Neutrophil (primary cell): ENCODE measurements around the gene IVL.

Source experiments
- H3K27ac ChIP-seq: fragments of 200-600 bp; sonication (generic); 2 replicates; pipeline ENCODE4 v1.5.1; 2016; ENCODE audit warnings: mild to moderate bottlenecking, moderate library complexity
- H3K27me3 ChIP-seq: fragments of 200-600 bp; sonication (generic); 2 replicates; pipeline ENCODE4 v1.6.0; 2016; ENCODE audit warnings: mild to moderate bottlenecking
- H3K36me3 ChIP-seq: fragments of 200-600 bp; sonication (generic); 2 replicates; pipeline ENCODE4 v1.5.1; 2017
- H3K4me1 ChIP-seq, 2 experiments: fragments of 200-600 bp in 1 of 2; sonication (generic) in 1 of 2; 1 replicate in 1 of 2; 2 replicates in 1 of 2; pipeline versions ENCODE4 v1.5.1 to v1.6.1; 2013 to 2016; ENCODE audit warnings: low read depth in 1 of 2, low read length in 1 of 2, mild to moderate bottlenecking in 1 of 2, moderate library complexity in 1 of 2; ENCODE audit not compliant: control insufficient read depth in 1 of 2, insufficient read depth in 1 of 2
- H3K4me3 ChIP-seq, 2 experiments: fragments of 200-600 bp in 1 of 2; sonication (generic) in 1 of 2; 1 replicate in 1 of 2; 2 replicates in 1 of 2; pipeline ENCODE4 v1.5.1; 2013 to 2016; ENCODE audit warnings: low read depth in 1 of 2, low read length in 1 of 2, mild to moderate bottlenecking in 1 of 2, moderate library complexity in 1 of 2
- H3K9me3 ChIP-seq: fragments of 200-600 bp; sonication (generic); 2 replicates; pipeline ENCODE4 v1.5.1; 2016
- CTCF ChIP-seq: fragments of 200-600 bp; sonication (generic); IDR thresholded peaks from 2 replicates; pipeline ENCODE4 v1.5.1; 2016; ENCODE audit warnings: antibody characterized with exemption

Gene IVL

GRCh38 chr1:152957561-152957960 is 49.2 kb downstream of the IVL start:
- Histone ChIP-seq H3K4me1 (no peaks in the 10 kb centered on the region), H3K4me3 (no peak overlapping the region), H3K27ac (no peak overlapping the region), H3K9me3 (no peaks in the 10 kb centered on the region), H3K27me3 (peaks cover 3% of the 10 kb centered on the region), H3K36me3 (no peaks in the 10 kb centered on the region)
- TF ChIP-seq CTCF = no peak

- Histone ChIP-seq H3K9me3 (no peaks in the 10 kb centered on the region), H3K4me3 (no peak overlapping the region)
- TF ChIP-seq CTCF = no peak
Observed at GRCh38 chr1:152959273-152959672, 50.9 kb downstream of the IVL start.

GRCh38 chr1:152959801-152960451 is 51.6 kb downstream of the IVL start:
- Histone ChIP-seq H3K36me3 (no peaks in the 10 kb centered on the region), H3K27ac (no peak overlapping the region), H3K4me3 (no peak overlapping the region), H3K4me1 (no peaks in the 10 kb centered on the region), H3K27me3 (peaks cover 3% of the 10 kb centered on the region), H3K9me3 (no peaks in the 10 kb centered on the region)
- TF ChIP-seq CTCF = no peak

More at GRCh38 chr1:152959273-152959672, 50.9 kb downstream of the IVL start:
- peaks cover 3% of the 10 kb centered on the region for H3K27me3 ChIP-seq
- no peaks in the 10 kb centered on the region for H3K36me3 ChIP-seq
- H3K27ac ChIP-seq = no peak overlapping the region
- H3K4me1 ChIP-seq = no peaks in the 10 kb centered on the region

GRCh38 chr1:152960452-152961044 is 52.2 kb downstream of the IVL start:
- peaks cover 4% of the 10 kb centered on the region for H3K27me3 ChIP-seq
- H3K4me3 ChIP-seq = no peak overlapping the region
- no peak for TF ChIP-seq CTCF
- H3K36me3 ChIP-seq = no peaks in the 10 kb centered on the region
- no peaks in the 10 kb centered on the region for H3K9me3 ChIP-seq
- no peak overlapping the region for H3K27ac ChIP-seq
- no peaks in the 10 kb centered on the region for H3K4me1 ChIP-seq
